Measurements from ENCODE around the gene PPDPF.

The PPDPF gene

DNA sequence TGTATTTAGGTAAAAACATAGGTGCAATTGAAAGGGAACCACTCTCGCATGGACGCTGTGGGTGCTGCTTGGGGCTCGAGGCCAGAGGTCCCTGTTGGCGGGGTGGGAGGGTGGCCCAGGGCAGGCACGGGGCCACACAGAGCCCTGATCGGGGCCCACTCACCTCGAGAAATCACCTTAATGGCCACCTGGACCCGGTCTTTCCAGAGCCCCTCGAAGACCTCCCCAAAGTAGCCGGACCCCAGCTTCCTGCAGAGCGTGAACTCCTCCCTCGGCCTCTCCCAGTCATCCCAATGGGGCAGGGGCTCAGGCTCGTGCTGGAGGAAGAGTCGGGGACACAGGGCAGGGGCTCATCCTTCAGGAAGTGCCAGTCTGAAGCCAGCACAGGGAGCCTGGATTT, 12.8 kb downstream of the PPDPF start:
- no peaks in the 10 kb centered on the region for H4K20me1 ChIP-seq (ENCODE audit: insufficient read depth)
- no peak overlapping the region for H2AFZ ChIP-seq (ENCODE audit: low read depth)
- H3K4me2 ChIP-seq: no peak overlapping the region
- H3K9ac ChIP-seq: no peak overlapping the region
- H3K27ac ChIP-seq: no peak overlapping the region
- TF ChIP-seq, protein P1, sequence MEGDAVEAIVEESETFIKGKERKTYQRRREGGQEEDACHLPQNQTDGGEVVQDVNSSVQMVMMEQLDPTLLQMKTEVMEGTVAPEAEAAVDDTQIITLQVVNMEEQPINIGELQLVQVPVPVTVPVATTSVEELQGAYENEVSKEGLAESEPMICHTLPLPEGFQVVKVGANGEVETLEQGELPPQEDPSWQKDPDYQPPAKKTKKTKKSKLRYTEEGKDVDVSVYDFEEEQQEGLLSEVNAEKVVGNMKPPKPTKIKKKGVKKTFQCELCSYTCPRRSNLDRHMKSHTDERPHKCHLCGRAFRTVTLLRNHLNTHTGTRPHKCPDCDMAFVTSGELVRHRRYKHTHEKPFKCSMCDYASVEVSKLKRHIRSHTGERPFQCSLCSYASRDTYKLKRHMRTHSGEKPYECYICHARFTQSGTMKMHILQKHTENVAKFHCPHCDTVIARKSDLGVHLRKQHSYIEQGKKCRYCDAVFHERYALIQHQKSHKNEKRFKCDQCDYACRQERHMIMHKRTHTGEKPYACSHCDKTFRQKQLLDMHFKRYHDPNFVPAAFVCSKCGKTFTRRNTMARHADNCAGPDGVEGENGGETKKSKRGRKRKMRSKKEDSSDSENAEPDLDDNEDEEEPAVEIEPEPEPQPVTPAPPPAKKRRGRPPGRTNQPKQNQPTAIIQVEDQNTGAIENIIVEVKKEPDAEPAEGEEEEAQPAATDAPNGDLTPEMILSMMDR (conservative IDR thresholded peaks at IDR 0.05; ENCODE audit: low read depth, low read length): no peak
- H3K4me1 ChIP-seq (ENCODE audit: low read depth, poor library complexity, severe bottlenecking): peaks cover 7% of the 10 kb centered on the region
- H3K27me3 ChIP-seq (ENCODE audit: insufficient read depth, low read depth): peaks cover 63% of the 10 kb centered on the region
- H3K79me2 ChIP-seq (ENCODE audit: insufficient read depth, low read depth): no peaks in the 10 kb centered on the region
- H3K36me3 ChIP-seq (ENCODE audit: insufficient read depth): no peaks in the 10 kb centered on the region
- H3K4me3 ChIP-seq (IDR thresholded peaks at IDR 0.05; ENCODE audit: insufficient read depth, low read depth, low read length): no peak overlapping the region

DNA sequence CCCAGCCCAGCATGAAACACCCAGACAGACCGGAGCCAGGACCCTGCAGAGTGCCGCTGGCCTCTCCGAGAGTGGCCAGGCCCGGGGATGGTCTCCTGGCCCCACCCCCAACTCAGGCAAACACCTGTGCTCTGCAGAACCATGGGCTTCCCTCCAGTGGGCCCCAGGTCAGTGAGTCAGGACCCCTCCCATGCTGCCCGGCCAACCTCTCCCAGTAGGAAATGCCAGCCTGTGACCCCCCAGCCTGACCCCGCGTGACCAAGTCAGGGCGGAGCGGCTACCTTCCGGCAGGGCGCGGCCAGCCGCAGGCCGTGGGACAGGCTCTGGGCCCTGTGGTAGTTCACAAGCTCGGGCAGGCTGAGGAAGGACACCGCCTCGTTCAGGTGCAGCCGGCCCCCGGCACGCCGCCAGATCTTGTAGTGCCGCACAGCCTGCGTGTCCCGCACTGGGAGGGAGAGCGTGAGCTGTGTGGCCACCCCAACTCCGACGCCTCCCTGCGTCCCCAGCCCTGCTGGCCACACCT, 13.4 kb downstream of the PPDPF start:
- H3K27ac ChIP-seq: no peak overlapping the region
- no peak overlapping the region for H3K4me2 ChIP-seq
- H4K20me1 ChIP-seq (ENCODE audit: insufficient read depth): no peaks in the 10 kb centered on the region
- H2AFZ ChIP-seq (ENCODE audit: low read depth): no peak overlapping the region
- H3K36me3 ChIP-seq (ENCODE audit: insufficient read depth): no peaks in the 10 kb centered on the region
- TF ChIP-seq, protein P1 (conservative IDR thresholded peaks at IDR 0.05; ENCODE audit: low read depth, low read length): no peak
- peaks cover 10% of the 10 kb centered on the region for H3K4me1 ChIP-seq (ENCODE audit: low read depth, poor library complexity, severe bottlenecking)
- H3K9ac ChIP-seq: no peak overlapping the region
- H3K4me3 ChIP-seq (IDR thresholded peaks at IDR 0.05; ENCODE audit: insufficient read depth, low read depth, low read length): no peak overlapping the region
- peaks cover 58% of the 10 kb centered on the region for H3K27me3 ChIP-seq (ENCODE audit: insufficient read depth, low read depth)
- no peaks in the 10 kb centered on the region for H3K79me2 ChIP-seq (ENCODE audit: insufficient read depth, low read depth)

DNA sequence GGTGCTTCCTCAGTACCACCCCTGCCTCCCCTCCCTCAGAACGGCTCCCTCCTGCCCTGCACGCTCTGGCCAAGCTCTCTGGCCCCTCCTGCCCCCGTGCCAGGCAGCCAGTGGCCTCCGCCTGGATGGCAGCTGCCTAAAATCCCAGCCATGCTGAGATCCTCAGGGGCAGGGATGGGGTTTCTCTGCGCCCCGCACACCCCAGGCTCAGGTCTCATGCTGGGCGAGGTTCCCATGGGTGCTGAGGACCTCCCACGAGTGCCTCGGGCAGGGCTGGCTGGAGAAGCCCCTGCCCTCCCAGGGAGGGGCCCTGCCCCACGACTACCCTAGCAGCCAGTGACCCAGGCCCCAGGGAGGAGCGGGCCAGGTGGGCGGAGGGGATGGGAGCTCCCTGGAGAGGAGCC, 13.9 kb downstream of the PPDPF start:
- no peak overlapping the region for H3K9ac ChIP-seq
- H2AFZ ChIP-seq (ENCODE audit: low read depth): no peak overlapping the region
- H3K4me3 ChIP-seq (IDR thresholded peaks at IDR 0.05; ENCODE audit: insufficient read depth, low read depth, low read length): no peak overlapping the region
- H3K27me3 ChIP-seq (ENCODE audit: insufficient read depth, low read depth): peaks cover 56% of the 10 kb centered on the region
- H3K79me2 ChIP-seq (ENCODE audit: insufficient read depth, low read depth): no peaks in the 10 kb centered on the region
- H3K4me2 ChIP-seq: no peak overlapping the region
- H4K20me1 ChIP-seq (ENCODE audit: insufficient read depth): no peaks in the 10 kb centered on the region
- TF ChIP-seq, protein P1 (conservative IDR thresholded peaks at IDR 0.05; ENCODE audit: low read depth, low read length): no peak
- H3K36me3 ChIP-seq (ENCODE audit: insufficient read depth): no peaks in the 10 kb centered on the region
- no peak overlapping the region for H3K27ac ChIP-seq
- H3K4me1 ChIP-seq (ENCODE audit: low read depth, poor library complexity, severe bottlenecking): peaks cover 10% of the 10 kb centered on the region

DNA sequence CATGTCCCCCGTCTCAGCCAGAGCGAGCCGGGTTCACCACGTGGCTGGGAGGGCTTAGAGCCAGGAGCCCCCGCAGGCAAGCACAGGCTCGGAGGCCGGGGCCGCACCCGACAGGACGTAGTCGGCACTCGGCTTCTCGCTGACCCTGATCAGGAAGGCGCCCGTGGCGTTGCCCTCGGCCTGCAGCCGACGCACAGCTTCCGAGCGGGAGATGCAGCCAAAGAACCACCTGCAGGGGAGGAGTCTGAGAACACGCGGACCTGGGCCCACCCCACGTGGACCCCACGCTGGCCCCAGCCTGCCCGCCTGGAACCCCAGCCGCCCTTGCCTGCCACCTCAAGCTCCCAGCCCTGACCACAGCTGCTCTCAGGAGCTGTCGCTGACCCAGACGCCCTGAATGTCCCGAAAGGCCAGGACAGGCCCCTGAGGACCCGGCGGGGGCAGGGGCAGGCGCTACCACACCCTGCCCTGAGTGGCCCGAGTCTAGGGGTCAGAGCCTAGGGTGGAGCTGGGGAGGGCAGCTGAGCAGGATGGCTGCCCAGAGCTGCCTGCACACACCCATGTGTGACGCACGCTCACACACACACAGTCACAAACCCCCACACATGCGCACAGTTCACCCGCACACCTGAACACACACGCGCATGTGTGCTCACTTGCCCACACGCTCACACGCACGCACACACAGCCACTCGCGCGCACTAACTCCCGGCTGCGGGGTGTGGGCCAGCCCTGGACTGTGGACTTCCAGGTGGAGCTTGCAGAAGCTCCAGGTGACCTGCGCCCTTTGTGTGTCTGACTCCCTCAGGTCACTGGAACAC, 14.5 kb downstream of the PPDPF start:
- TF ChIP-seq, protein P1 (conservative IDR thresholded peaks at IDR 0.05; ENCODE audit: low read depth, low read length): no peak
- no peak overlapping the region for H3K9ac ChIP-seq
- peaks cover 10% of the 10 kb centered on the region for H3K4me1 ChIP-seq (ENCODE audit: low read depth, poor library complexity, severe bottlenecking)
- H3K4me3 ChIP-seq (IDR thresholded peaks at IDR 0.05; ENCODE audit: insufficient read depth, low read depth, low read length): no peak overlapping the region
- H3K27me3 ChIP-seq (ENCODE audit: insufficient read depth, low read depth): peaks cover 56% of the 10 kb centered on the region
- no peaks in the 10 kb centered on the region for H3K36me3 ChIP-seq (ENCODE audit: insufficient read depth)
- no peaks in the 10 kb centered on the region for H3K79me2 ChIP-seq (ENCODE audit: insufficient read depth, low read depth)
- no peak overlapping the region for H2AFZ ChIP-seq (ENCODE audit: low read depth)
- no peaks in the 10 kb centered on the region for H4K20me1 ChIP-seq (ENCODE audit: insufficient read depth)
- no peak overlapping the region for H3K4me2 ChIP-seq
- H3K27ac ChIP-seq: no peak overlapping the region
